HG03135 (cell line): ENCODE data around the gene TSGA10.
"Not testable (repeated sequence)": the region's sequence is repeated elsewhere in the genome, so short reads cannot be mapped to it uniquely, and the experiment has no call there.

ENCODE experiments used
- ATAC-seq: cut with Tn5 transposase; IDR thresholded peaks from one replicate; pipeline ENCODE4 v1.9.1; 2021; ENCODE audit warnings: mild to moderate bottlenecking, moderate library complexity; ENCODE audit not compliant: unreplicated experiment

The TSGA10 gene

DNA sequence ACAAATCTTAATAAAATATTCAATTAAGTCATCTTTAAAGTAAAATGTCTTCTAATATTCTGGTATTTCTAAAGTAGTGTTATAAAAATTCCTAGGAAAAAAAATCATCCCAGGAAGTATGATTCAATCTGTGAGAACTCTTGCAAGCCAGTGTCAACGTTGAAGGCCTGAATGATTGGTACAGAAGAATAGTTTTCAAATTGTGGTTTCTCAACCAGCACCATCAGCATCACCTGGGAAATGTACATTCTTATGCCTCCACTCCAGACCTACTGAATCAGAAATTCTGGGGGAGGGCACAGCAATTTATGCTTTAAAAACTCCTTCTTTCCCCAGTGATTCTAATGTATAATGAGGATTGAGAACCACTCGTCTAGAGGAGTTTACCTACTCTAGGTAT lies 75.5 kb downstream of the TSGA10 start:
- ATAC-seq: no peak

DNA sequence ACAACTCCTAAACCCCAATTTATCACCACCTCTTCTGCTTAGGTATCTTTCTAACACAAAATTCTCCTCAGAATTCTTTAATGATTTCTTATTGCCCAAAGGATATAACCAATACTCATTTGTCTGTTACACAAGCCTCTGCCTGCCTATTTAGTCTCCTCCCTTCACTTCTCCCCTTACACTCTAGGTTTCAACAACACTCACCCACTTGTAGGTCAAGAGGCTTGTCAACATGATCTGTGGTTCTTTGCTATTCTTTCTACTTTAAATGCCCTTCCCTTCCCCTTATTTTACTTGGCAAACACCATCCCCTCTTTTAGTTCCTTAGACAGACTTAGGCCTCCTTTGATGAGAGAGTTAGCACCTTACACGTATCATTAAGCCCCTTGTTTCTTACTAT lies 82.2 kb downstream of the TSGA10 start:
- no peak for ATAC-seq

DNA sequence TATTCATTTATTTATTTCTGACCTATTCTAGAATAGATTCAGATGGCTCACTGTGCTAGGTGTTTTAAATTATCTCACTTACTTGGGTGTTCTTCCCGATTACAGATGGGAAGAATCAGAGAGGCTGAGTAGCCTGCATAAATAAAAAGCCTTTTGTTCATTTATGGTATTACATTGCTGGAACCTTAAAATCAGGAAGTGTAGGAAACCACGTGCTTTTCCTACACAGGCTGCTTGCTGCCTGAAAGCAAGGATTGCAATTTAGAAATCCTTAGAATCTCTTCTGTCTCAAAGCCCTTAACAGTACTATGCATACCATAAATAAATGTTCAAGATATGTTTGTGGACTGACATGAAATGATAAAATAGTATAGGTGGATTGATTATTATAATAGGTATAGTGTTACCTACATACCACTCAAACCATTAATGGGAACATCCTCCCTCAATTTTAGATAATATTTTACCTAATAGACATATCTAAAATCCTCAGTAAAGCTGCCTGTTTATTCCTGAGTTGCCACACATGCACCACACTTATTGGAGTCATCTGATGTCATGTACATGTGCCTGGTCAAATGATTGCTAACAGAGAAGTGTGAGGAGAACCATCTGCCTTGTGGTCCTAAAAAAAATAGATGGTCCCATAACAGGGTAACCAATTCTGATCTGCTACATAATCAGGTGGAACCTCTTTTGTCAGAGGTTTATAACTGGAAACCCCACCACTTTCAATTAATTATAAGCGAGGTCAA lies 86.7 kb downstream of the TSGA10 start:
- no peak for ATAC-seq

DNA sequence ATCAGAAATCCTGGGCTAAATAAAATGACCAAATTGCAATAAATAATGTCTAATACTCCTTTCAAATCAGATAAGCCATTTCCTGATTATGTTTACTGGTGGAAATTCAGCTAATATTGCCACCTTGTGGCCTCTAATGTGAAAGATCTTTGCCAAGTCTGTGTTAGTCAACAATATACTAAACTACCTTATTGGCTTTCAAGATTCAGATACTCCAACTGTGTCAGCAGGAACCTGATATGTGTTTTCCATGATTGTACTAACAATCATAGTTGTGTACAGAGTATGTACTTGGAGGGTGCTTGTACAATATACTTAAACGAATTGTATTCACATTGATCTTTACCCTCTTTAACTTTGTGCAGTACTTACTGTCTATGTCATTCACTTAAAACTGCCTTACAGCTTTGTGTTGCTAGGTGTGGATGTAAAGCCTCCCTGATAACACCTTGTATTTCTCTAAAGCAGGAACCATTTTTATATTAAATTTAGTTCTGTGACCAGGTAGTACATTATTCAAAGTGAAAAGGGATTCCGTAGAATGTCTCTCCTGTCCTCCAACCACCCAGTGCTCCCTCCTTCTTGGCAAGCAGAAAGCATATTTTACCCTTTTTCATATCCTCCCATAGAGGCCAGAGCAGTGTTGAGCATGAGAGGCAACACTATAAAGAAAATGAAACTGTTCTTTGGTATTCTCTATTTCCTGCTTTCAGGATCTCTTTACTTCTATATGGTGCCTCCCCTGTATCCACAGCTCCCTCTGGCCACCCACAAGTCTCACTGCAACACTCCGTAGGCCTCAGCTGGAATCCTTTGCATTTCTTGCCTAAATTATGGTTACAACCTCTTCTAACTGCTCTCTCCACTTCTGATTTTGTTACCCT lies 88.4 kb downstream of the TSGA10 start:
- peak; percentile 94 for ATAC-seq

DNA sequence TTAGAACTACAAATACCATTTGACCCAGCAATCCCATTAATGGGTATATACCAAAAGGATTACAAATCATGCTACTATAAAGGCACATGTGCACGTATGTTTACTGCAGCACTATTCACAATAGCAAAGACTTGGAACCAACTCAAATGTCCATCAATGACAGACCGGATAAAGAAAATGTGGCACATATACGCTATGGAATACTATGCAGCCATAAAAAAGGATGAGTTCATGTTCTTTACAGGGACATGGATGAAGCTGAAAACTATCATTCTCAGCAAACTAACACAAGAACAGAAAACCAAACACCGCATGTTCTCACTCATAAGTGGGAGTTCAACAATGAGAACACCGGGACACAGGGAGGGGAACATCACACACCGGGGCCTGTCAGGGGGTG lies 105.6 kb downstream of the TSGA10 start:
- ATAC-seq: not testable (repeated sequence)

DNA sequence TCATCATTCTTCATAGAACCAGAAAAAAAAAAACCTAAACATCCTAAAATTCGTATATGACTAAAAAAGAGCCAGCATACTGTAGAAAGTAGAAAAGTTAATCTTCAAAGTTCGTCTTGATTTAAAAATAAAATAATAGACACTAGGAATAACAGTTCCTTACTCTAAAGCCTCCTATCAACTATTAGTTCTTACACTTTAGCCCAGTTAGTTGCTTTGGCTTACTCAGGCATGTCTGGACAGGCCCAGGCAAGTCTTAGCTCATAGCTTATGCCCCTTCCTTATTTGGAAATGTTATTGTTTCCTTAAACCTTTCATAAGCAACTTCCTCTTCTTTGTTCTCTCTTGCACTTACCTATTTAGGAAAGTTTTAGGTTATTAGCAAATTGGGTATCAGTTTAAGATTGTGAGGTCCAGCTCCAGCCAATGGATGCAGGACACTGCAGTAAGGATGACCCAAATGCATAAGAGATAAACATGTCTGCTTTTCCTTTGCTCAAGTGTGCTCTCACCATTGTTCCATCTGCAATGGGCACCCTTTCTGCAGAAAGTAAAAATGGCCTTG lies 113.9 kb downstream of the TSGA10 start:
- not testable (repeated sequence) for ATAC-seq

DNA sequence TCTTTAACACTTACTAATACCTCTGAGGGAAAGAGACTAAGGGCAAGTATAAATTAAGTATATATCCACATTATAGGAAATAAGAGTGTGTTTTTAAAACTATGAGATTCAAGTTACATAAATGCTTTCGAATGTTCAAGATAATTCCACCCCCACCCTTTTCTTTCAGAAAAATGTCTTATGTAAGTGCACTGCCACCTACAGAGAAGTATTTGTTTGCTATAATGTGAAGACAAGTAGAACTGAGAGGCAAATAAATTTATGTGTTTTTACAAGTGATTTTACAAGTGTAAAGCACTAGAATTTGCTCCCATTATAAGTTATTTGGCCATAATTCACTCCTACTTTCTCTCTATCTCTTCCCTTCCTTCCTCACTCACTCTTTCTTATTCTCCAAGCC lies 118.8 kb downstream of the TSGA10 start:
- no peak for ATAC-seq

DNA sequence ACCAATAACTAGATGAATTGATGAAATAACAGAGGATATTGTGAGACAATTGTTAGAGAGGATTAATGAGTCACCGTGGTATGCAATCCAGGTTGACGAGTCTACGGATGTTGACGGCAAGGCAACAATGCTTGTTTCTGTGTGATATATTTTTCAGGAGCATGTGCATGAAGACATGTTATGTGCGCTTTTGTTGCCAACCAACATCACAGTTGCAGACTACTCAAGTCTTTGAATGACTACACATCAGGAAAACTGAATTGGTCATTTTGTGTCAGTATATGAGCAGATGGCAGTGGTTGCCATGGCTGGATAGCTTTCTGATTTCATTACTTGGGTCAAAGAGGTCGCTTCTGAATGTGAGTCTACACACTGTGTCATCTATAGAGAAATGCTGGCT lies 122.0 kb downstream of the TSGA10 start:
- ATAC-seq: no peak

DNA sequence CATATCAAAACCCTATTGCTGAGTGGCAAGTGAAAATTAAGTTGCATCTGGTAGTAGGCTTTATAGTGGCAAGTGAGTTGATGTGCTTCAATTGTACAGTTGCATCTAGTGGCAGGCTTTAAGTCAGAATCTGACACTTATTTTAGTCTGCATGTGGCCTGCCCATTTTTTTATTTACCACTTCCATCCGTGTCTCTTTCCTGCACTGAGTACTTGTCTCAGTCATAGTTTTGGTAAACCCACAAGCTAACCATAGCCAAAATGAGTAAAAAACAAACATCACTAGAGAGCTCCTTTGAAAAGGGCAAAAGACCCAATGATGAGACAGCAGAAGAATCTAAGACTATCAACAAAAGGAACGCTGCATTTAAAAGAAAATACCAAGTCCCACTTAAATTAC lies 122.7 kb downstream of the TSGA10 start:
- ATAC-seq: no peak

DNA sequence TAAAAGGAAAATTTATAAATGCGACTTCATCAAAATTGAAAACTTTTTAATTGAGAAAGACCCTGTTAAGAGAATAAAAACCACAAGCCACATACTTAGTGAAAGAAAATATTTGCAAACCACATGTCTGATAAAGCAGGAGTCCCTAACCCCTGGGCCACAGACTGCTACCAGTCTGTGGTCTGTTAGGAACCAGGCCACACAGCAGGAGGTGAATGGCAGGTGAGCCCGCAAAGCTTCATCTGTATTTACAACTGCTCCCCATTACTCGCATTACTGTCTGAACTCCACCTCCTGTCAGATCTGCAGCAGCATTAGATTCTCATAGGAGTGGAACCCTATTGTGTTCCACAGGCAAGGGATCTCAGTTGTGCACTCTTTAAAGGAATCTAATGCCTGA lies 123.3 kb downstream of the TSGA10 start:
- ATAC-seq: no peak

DNA sequence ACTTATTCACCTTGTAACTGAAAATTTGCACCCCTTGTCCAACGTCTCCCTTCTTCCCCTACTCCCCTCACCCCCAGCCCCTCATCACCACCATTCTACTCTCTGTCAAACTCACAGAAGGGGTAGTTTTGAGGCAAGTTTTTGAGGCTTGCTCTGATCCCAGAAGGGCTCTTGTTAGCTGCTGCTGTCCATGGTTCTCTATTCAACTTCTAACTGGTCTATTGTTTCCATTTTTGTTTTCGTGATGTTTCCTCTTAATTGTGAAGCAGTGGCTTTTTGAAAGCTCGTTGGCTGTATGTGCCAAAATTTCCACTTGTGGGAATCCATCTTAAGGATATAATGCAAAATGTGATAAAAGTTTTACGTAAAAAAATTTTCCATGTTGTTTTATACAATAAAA lies 126.2 kb downstream of the TSGA10 start:
- no peak for ATAC-seq

DNA sequence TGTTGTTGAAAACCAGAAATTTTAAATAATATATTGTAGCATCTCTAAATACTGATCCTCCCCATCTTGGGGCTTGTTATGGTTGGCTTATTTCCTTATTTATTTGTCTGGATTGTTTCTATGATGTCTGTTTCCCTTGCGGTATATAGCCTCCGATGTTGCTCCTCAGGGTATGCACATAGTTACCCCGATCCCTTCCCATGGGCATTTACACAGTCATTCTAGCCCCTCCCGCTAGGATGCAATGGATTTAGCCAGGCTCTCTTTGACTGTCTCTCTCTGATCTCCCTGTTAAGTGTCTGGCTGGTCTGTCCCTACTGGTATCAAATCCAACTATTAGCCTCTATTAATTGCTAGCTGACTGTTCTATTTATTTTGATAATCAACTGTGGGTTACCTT lies 126.9 kb downstream of the TSGA10 start:
- ATAC-seq: no peak

DNA sequence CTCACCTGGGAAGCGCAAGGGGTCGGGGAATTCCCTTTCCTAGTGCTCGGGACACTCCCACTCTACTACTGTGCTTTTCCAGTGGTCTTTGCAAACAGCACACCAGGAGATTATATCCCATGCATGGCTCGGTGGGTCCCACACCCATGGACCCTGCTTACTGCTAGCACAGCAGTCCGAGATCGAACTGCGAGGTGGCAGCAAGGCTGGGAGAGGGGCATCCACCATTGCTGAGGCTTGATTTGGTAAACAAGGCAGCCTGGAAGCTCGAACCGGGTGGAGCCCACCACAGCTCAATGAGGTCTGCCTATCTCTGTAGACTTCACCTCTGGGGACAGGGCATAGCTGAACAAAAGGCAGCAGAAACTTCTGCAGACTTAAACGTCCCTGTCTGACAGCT lies 154.0 kb downstream of the TSGA10 start:
- no peak for ATAC-seq

DNA sequence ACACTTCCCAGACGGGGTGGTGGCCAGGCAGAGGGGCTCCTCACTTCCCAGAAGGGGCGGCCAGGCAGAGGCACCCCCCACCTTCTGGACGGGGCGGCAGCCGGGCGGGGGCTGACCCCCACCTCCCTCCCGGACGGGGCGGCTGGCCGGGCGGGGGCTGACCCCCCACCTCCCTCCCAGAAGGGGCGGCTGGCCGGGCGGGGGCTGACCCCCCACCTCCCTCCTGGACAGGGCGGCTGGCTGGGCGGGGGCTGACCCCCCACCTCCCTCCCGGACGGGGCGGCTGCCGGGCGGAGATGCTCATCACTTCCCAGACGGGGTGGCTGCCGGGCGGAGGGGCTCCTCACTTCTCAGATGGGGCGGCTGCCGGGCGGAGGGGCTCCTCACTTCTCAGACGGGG lies 166.0 kb downstream of the TSGA10 start:
- ATAC-seq: not testable (repeated sequence)

DNA sequence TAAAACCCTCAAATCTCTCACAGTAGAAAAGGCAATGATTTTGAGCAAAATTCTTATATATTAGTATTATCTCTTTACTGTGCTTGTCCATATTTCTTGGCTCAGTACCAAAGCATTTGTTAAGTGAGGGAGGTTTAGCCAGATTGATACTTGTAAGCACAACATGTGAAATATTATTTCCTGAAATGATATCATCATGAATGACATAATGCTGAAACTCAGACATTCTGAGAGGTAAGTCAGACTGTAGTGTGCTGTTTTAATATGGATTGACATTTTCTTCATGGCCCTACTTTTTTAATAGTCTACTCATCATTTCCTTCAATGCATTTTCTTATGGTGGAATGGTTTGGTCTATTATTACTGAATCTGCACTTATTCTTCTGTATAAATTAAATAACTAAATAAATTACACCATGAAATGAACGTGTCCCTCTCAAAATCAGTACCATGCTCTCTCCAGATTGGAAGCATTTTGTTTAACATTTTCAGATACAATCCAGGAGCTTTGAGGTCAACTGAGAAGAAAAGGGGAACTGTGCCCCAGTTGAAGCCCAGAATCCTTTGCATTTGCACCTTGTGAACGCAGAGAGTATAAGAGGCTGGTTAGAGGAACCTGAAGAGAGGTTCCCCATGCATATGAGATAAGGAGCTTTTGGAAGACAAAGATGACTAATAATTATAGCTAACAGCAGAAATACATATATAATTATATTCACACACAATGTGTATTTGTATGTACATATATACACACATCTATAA lies 168.7 kb downstream of the TSGA10 start:
- no peak for ATAC-seq

DNA sequence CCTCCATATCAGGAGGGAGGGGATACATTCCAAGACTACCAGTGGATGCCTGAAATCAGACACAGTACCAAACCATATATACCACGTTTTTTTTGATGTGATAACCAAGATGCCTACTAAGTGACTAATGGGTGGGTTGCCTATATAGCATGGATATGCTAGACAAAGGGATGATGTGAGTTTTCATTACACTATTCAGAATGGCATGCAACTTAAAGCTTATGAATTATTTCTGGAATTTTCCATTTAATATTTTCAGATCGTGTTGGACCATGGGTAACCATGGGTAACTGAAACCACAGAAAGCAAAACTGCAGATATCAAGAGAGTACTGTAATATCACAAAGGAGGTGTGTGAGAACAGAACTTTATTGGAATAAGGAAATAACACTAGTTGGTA lies 179.1 kb downstream of the TSGA10 start:
- ATAC-seq: no peak

DNA sequence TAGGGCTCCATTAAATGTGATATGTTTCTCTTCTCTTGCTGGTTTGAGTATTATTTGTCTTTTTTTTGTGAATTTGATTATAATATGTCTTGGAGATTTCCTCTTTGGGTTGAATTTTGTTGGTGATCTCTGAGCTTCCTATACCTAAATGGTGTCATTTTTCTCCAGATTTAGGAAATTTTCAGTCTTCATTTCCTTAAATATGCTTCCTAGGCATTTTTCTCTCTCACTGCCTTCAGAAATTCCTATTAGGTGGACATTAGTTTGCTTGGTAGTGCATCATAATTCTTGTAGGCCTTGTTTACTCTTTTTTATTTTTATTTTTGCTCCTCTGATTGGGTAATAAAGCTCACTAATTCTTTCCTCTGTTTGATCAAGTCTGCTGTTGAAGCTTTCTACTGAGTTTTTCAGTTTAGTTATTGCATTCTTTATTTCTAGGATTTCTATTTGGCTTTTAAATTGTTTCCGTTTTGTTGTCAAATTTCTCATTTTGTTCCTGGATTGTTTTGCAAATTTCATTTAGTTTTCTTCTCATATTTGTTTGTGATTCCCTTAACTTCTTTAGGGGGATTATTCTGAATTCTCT lies 182.1 kb downstream of the TSGA10 start:
- ATAC-seq: no peak

DNA sequence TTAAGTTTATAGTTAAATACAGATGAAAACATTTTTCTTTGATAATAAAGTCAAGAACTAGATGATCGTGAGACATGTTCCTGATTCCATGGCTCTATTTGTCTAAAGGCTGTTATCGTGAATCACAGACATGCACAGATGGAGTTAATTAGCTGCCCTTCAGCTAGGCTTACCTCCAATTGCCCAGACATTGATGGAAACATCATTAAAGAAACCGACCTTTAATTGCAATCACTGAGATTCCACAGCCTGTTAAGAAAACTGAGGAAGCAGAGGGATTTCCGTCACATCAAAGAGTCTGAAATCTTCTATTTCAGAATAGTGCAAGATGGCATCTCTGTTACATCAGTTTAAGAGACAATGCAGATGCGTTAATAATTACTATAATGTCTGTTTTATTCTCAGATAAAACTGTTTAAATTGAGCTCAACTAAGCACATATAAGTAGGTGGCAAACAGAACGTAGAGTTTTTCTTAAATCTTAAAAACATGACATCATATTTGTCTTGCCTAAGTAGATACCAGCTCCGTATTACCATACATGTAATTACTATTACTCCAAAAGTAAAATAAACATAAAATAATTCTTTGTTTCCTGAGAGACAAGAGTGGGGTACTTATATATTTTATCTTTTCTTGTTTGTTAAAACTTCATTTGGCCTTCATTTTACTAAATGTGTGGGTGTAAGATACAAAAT lies 194.8 kb downstream of the TSGA10 start:
- ATAC-seq: no peak

DNA sequence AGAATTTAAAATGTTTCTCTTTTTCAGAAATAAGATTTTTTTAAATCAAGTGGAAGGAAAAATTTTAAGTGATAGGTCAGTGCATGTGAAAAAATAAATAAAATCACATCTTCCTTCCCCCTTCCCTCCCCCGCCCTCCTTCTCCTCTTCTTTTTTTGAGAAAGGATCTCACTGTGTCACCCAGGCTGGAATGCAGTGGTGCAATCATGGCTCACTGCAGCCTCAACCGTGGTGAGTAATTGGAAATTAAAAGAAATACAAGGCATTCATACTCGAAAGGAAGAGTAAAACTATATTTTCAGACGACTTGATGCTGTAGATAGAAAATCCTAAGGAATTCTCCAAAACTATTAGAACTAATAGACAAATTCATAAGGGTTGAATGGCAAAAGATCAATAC lies 201.8 kb downstream of the TSGA10 start:
- ATAC-seq: no peak
